ENCODE data around the gene MFSD1. TPM values are rescaled to one million over a fixed set of nuclear protein-coding genes. Genes with fewer than 3 reads are reported as not detected.

MFSD1 gene
- total RNA-seq, 1 experiment from 2014 or later = 38.6 TPM

GRCh38 chr3:158808697-158809096, 6.8 kb downstream of the MFSD1 start:
- CTCF ChIA-PET = interaction anchor here (0.7 kb wide), 1 partner anchor 546 kb away, joined by 4 read pairs; no protein-coding TSS in a partner anchor
- intact Hi-C loops (cut with micrococcal nuclease; ENCODE audit: unreplicated experiment) = no loop called here

GRCh38 chr3:158809642-158810041, 7.8 kb downstream of the MFSD1 start:
- no peaks in the 10 kb centered on the region; the same call in 1 of the 2 replicates for H3K79me2 ChIP-seq (ENCODE audit: low read depth)
- CTCF ChIA-PET = interaction anchor here (0.7 kb wide), 1 partner anchor 545 kb away, joined by 4 read pairs; no protein-coding TSS in a partner anchor
- H3K4me1 ChIP-seq (replicated peaks; ENCODE audit: insufficient read depth) = peaks cover 8% of the 10 kb centered on the region
- no TSS peak for BruUV-seq (replicated peaks)
- POLR2A ChIA-PET (ENCODE audit: unreplicated experiment) = no interaction called here
- H3K4me2 ChIP-seq = no peak overlapping the region
- DNase-seq = no peak
- H2AFZ ChIP-seq = no peak overlapping the region
- H4K20me1 ChIP-seq (ENCODE audit: insufficient read depth) = no peaks in the 10 kb centered on the region
- intact Hi-C loops (cut with micrococcal nuclease; ENCODE audit: unreplicated experiment) = no loop called here
- H3K9me3 ChIP-seq (ENCODE audit: insufficient read depth, low read depth) = no peaks in the 10 kb centered on the region
- 0 out of 2 replicates have a peak, but pooled peaks cover 24% of the 10 kb centered on the region for H3K36me3 ChIP-seq (ENCODE audit: low read depth)
- TF ChIP-seq EZH2 (IDR thresholded peaks at IDR 0.05; ENCODE audit: low read depth) = no peak
- TF ChIP-seq CTCF (conservative IDR thresholded peaks at IDR 0.05) = no peak
- H3K4me3 ChIP-seq = no peak overlapping the region
- no peaks in the 10 kb centered on the region for H3K9me2 ChIP-seq (ENCODE audit: insufficient read depth)
- H3K27me3 ChIP-seq (ENCODE audit: insufficient read depth, low read depth) = no peaks in the 10 kb centered on the region
- H3K27ac ChIP-seq = no peak overlapping the region
- H3F3A ChIP-seq (ENCODE audit: insufficient read depth, low read depth) = peaks cover 3% of the 10 kb centered on the region; the same call in 1 of the 2 replicates

More at GRCh38 chr3:158808697-158809096, 6.8 kb downstream of the MFSD1 start:
- H3K4me2 ChIP-seq = no peak overlapping the region
- TF ChIP-seq EZH2 (IDR thresholded peaks at IDR 0.05; ENCODE audit: low read depth) = no peak
- peaks cover 7% of the 10 kb centered on the region for H3K79me2 ChIP-seq (ENCODE audit: low read depth)
- BruUV-seq (replicated peaks) = no TSS peak
- H3K9me2 ChIP-seq (ENCODE audit: insufficient read depth) = no peaks in the 10 kb centered on the region
- H3K27ac ChIP-seq = no peak overlapping the region
- H4K20me1 ChIP-seq (ENCODE audit: insufficient read depth) = no peaks in the 10 kb centered on the region
- H3F3A ChIP-seq (ENCODE audit: insufficient read depth, low read depth) = peaks cover 3% of the 10 kb centered on the region; the same call in 1 of the 2 replicates
- H3K27me3 ChIP-seq (ENCODE audit: insufficient read depth, low read depth) = no peaks in the 10 kb centered on the region
- H3K4me3 ChIP-seq = no peak overlapping the region
- H3K4me1 ChIP-seq (replicated peaks; ENCODE audit: insufficient read depth) = peaks cover 18% of the 10 kb centered on the region
- 0 out of 2 replicates have a peak, but pooled peaks cover 24% of the 10 kb centered on the region for H3K36me3 ChIP-seq (ENCODE audit: low read depth)
- no peak for DNase-seq
- H3K9me3 ChIP-seq (ENCODE audit: insufficient read depth, low read depth) = no peaks in the 10 kb centered on the region
- H2AFZ ChIP-seq = no peak overlapping the region
- POLR2A ChIA-PET (ENCODE audit: unreplicated experiment) = no interaction called here

DNA sequence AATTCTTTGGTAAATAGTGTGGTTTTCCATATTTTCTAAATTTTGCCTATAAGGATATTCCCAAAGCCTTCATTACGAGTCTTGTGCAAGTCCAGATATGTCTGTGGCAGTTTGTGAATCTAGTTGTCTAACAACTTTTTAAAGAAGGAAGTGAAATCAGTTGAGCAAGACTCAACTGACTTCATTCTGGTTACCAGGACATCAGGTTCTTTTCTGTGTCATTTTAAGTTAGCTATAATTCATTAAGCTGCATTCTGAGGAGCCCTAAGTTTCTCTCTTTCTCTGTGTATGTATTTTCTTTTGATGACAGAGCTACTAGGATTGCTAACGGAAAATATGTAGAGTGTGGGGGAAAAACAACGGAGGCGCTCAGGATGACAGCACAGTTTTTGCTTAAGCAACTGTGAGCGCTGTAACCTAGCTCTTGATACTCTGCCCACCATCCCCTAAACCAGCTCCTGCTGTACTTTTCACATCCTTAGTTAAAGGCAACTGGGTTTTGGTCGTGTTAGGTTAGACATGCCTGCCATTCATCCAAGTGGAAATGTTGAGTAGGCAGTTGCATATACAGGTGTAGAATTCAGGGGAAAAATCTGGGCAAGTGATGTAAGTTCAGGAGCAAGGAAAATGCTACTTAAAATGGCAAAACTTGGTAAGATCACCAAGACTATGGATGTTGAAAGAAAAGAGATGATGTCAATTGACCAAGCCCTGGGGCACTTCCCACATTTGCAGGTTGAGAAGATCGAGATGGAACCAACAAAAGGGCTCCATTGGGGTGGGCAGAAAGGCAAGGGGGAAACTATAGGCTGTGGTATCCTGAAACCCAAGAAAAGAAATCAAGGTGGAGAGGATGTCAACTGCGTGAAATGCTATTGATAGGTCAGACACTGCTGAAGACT, 9.2 kb downstream of the MFSD1 start:
- CTCF ChIA-PET = no interaction called here
- H3K36me3 ChIP-seq (ENCODE audit: low read depth) = 0 out of 2 replicates have a peak, but pooled peaks cover 17% of the 10 kb centered on the region
- BruUV-seq (replicated peaks) = no TSS peak
- H3K4me2 ChIP-seq = no peak overlapping the region
- H3K79me2 ChIP-seq (ENCODE audit: low read depth) = no peaks in the 10 kb centered on the region
- no peaks in the 10 kb centered on the region for H4K20me1 ChIP-seq (ENCODE audit: insufficient read depth)
- no peak overlapping the region for H3K4me3 ChIP-seq
- H3K27ac ChIP-seq = no peak overlapping the region
- POLR2A ChIA-PET (ENCODE audit: unreplicated experiment) = interaction anchor here (0.7 kb wide), 1 partner anchor 403 kb away, joined by 5 read pairs; no protein-coding TSS in a partner anchor
- no peaks in the 10 kb centered on the region for H3K27me3 ChIP-seq (ENCODE audit: insufficient read depth, low read depth)
- no peaks in the 10 kb centered on the region for H3K9me2 ChIP-seq (ENCODE audit: insufficient read depth)
- no peaks in the 10 kb centered on the region for H3F3A ChIP-seq (ENCODE audit: insufficient read depth, low read depth)
- DNase-seq = no peak
- H3K9me3 ChIP-seq (ENCODE audit: insufficient read depth, low read depth) = no peaks in the 10 kb centered on the region
- no peak overlapping the region for H2AFZ ChIP-seq
- no peaks in the 10 kb centered on the region for H3K4me1 ChIP-seq (replicated peaks; ENCODE audit: insufficient read depth)
- no peak for TF ChIP-seq EZH2 (IDR thresholded peaks at IDR 0.05; ENCODE audit: low read depth)
- intact Hi-C loops (cut with micrococcal nuclease; ENCODE audit: unreplicated experiment) = no loop called here

GRCh38 chr3:158819282-158819681, 17.4 kb downstream of the MFSD1 start:
- POLR2A ChIA-PET (ENCODE audit: unreplicated experiment) = interaction anchor here (0.5 kb wide), 1 partner anchor 946 kb away, joined by 24 read pairs; no protein-coding TSS in a partner anchor
- H3K79me2 ChIP-seq (ENCODE audit: low read depth) = no peaks in the 10 kb centered on the region
- BruUV-seq (replicated peaks) = no TSS peak
- CTCF ChIA-PET = no interaction called here
- H4K20me1 ChIP-seq (ENCODE audit: insufficient read depth) = peaks cover 8% of the 10 kb centered on the region; the same call in 1 of the 2 replicates
- no peaks in the 10 kb centered on the region for H3K27me3 ChIP-seq (ENCODE audit: insufficient read depth, low read depth)
- TF ChIP-seq CTCF (conservative IDR thresholded peaks at IDR 0.05) = no peak
- no peak for TF ChIP-seq EZH2 (IDR thresholded peaks at IDR 0.05; ENCODE audit: low read depth)
- intact Hi-C loops (cut with micrococcal nuclease; ENCODE audit: unreplicated experiment) = no loop called here
- no peak overlapping the region for H3K4me3 ChIP-seq
- H3K4me1 ChIP-seq (replicated peaks; ENCODE audit: insufficient read depth) = no peaks in the 10 kb centered on the region
- H3K27ac ChIP-seq = no peak overlapping the region
- no peak overlapping the region for H3K4me2 ChIP-seq
- no peak for DNase-seq
- no peak overlapping the region for H2AFZ ChIP-seq
- peaks cover 14% of the 10 kb centered on the region; the same call in 1 of the 2 replicates for H3K36me3 ChIP-seq (ENCODE audit: low read depth)
- H3F3A ChIP-seq (ENCODE audit: insufficient read depth, low read depth) = no peaks in the 10 kb centered on the region
- H3K9me3 ChIP-seq (ENCODE audit: insufficient read depth, low read depth) = no peaks in the 10 kb centered on the region
- no peaks in the 10 kb centered on the region for H3K9me2 ChIP-seq (ENCODE audit: insufficient read depth)

All from PC-9 (cell line).